Measurements from ENCODE around the gene CRB2.
A peak's percentile ranks its signal among the peaks of the same experiment; 100 is the strongest.

The CRB2 gene

DNA sequence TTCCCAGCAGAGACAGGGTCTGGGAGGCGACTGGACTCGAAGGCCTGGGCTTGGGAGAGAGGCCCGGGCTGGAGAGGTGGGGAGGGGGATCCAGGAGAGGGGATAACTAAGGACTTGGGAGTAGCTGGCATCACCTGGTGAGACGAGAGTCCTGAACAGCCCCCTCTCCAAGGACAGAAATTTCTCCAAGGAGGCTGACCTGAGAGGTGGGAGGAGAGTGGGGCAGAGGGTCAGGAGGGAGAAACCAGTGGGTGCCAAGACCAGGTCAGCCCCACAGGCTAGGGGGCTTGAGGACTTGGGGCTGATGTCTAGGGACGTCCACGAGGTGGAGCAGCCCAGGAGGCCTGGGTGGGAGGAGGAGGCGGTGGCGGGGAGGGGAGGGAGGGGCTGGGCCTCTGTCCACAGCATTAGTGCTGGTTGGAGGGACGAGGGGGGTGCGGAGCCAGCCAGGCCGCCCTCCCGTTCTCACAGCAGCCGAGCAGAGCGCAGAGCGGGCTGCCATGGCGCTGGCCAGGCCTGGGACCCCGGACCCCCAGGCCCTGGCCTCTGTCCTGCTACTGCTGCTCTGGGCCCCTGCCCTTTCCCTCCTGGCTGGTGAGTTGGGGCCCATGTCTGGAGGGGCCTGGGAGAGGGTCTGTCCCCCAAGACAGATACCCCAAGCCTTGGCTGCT, at the start of gene CRB2:
Gene CRB2 (plus strand): TSS at position 437 of the 671 bp plus-strand sequence. CDS start 64 bp downstream, at position 501.
- no peak for DNase-seq (ENCODE audit: low read depth in 1 of 2, low spot score in 1 of 2)

DNA sequence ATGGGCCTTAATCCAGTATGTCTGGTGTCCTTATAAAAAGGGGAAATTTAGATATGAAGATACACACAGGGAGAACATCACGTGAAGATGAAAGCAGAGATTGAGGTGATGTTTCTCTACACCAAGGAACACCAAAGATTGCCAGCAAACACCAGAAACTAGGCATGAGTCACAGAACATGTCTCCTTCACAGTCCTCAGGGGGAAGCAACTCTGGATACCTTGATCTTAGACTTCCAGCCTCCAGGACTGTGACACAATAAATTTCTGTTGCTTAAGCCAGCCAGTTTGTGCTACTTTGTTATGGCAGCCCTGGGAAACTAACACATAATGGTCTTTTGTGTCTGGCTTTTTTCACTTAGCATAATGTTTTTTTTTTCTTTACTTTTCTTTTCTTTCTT, 46.4 kb upstream of the CRB2 start:
- no peak for DNase-seq (ENCODE audit: low read depth in 1 of 2, low spot score in 1 of 2)

DNA sequence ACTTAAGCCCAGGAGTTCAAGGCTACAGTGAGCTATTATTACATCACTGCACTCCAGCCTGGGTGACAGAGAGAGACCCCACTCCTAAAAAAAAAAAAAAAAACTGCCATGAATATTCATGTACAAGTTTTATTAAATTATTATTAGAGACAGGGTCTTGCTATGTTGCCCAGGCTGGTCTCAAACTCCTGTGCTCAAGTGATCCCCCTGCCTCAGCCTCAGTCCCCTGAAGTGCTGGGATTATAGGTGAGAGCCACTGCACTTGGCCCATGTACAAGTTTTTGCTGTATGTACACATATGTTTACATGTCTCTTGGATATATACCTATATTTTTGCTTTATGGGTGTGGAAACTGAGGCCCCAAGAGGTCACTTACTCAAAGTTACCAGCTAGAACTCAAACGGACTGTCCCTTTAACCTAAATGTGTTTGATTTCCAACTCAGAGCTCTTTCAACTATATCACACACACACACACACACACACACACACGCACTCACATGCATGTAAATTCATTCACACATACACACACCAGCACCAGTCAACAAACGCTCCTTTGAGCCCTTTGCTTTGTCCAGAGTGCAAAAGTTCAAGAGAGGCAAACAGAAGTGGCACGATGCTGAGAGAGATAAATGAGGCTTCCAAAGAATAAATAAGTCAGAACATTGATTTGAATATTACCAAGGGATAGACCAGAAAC, 45.3 kb upstream of the CRB2 start:
- no peak for DNase-seq (ENCODE audit: low read depth in 1 of 2, low spot score in 1 of 2)

DNA sequence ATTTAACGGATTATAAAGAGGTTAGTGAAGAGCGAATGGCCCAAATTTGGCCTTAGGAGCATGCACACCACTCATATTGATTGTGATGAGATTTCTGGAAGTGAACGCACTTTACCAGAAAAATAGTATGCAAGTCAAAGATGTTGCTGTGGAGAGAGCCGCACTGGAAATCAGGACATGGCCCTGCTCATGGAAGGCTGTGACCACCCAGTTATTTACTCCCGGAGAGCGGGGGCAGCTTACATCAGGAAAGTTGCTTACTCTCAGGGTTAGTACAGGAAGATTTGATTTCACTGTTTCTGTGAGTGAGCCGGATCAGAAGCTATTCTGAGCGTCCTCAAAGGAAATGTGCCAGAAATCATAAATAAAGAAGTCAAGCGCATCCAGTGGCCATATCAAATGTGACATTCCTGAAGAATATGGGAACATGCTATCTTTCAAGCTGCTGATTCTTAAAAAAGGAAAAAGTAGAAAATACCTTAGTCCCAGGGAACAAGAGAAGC, 44.7 kb upstream of the CRB2 start:
- DNase-seq (ENCODE audit: low read depth in 1 of 2, low spot score in 1 of 2), result no peak

DNA sequence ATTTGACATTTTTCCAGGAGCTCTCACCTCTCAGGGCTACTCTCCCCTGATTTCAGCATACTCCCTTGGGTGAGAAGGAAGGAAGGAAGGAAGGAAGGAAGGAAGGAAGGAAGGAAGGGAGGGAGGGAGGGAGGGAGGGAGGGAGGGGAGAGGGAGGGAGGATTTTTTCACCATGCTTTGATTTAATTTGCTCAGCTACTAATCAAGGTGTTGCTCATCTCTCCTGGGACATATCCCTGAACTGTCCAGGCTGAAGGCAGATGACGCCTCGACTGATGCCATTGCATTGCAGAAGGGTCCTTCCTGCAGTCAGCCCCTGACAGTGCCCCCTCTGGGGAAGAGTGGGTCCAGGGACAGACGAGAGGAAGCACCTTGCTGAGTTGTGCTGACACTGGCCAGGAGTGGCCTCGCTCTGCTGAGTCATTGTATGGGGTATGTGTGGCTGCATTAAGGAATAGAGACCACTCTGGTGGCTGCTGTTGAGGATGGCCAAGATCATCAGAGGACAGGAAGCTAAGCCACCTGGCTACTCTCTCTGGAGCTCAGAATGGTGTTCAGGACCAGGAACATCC, 43.6 kb upstream of the CRB2 start:
- no peak for DNase-seq (ENCODE audit: low read depth in 1 of 2, low spot score in 1 of 2)

DNA sequence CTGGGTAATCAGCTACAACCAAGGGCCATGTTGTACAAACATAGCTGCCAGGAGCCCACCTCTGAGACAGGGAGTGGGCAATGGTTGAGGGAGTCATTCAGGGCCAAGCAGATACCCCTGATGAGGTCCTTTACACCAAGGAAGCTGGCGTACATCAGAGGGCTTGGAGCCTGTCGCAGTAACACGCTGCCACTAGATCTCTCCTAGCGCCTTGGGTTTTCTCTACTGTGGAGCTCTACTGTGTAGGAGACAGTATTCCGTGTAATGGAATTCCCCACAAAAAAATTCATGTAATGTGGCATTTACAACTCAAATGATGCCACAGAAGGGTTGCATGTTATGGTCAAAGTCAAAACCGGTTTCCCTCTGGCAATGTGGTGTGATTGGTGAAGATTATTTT, 41.4 kb upstream of the CRB2 start:
- no peak for DNase-seq (ENCODE audit: low read depth in 1 of 2, low spot score in 1 of 2)

DNA sequence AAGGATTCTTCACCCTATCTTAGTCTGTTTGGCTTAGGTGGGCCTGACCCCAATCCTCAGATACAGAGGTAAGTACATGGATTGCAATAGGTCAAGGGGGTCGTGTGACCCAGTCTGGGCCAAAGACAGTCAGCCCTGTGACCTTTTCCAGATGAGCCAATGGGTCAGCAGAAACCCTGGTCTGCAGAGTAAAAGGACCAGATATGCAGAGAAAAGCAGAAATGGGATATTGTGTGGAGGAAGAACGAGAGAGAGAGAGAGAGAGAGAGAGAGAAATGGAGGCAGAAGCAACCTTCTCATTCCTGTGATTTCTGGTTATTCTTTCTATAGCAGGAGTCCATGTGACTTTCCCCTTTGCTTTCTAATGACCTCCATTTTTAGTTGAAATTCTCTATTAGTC, 40.4 kb upstream of the CRB2 start:
- DNase-seq (ENCODE audit: low read depth in 1 of 2, low spot score in 1 of 2), result no peak

DNA sequence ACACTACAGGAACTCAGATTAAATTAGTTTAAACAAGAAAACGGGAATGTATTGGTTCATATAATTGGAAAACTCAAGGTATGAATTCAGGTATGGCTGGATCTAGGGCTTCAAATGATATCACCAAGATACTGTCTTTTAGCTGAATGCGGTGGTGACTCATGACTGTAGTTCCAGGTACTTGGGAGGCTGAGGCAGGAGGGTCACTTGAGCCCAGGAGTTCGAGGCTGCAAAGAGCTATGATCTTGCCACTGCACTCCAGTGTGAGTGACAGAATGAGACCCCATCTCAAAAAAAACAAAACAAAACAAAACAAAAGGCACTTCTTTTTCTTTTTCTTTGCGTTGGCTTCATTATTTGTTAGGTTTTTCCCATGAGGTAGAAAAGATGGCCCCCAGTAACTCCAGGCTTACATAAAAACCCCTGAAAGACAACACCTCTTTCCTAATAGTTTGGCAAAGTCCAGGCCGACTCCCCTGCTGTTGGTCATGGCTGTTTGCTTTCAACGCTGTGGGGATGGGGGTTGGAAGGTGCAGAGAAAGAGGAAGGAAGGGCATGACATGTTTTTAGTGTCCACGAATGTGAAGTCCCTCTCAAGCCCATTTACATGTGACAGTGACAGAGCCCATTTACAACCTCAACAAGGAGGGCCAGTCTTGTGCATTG, 39.8 kb upstream of the CRB2 start:
- DNase-seq (ENCODE audit: low read depth in 1 of 2, low spot score in 1 of 2), result no peak

DNA sequence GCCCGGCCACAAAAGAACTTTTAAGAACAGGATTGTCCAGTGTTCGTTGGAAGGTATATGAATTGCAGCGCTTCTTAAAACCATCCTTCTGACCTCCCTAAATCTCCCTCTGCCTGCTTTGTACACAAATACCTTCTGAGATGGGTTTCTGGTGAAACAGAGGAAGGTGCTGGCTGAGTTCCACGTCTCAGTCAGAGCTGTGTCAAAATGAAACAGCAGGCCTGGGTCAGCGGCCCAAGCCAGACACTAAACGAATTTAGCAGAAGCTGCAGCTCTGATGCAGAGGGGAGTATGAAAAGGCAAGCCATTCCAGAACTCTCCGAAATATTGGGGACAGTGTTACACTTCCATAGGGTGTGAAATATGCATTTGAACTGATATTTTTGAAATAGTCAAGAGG, 37.8 kb upstream of the CRB2 start:
- no peak for DNase-seq (ENCODE audit: low read depth in 1 of 2, low spot score in 1 of 2)

DNA sequence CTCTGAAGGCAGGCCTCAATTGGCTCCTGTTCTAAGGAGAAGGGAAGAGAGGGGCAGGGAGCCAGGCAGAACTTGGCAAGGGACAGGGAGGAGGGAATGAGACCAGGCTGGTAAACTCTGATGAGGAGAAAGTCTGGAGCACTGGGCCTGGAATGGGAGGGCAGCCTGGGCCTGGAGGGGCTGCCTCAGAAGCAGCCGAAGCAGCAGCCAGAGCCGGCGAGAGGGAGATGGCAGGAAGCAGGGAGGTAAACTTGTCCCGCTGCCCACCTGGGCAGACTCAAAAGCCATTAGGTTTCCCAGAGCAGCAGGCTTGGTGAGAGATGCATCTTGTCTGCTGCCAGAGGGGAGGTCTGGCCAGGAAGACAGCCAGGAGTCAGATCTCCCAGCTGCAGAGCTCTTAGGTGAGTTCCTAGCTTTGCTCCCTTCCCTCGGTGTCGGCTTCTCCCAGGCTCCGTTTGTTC, 37.0 kb upstream of the CRB2 start:
- DNase-seq (ENCODE audit: low read depth in 1 of 2, low spot score in 1 of 2), result no peak

DNA sequence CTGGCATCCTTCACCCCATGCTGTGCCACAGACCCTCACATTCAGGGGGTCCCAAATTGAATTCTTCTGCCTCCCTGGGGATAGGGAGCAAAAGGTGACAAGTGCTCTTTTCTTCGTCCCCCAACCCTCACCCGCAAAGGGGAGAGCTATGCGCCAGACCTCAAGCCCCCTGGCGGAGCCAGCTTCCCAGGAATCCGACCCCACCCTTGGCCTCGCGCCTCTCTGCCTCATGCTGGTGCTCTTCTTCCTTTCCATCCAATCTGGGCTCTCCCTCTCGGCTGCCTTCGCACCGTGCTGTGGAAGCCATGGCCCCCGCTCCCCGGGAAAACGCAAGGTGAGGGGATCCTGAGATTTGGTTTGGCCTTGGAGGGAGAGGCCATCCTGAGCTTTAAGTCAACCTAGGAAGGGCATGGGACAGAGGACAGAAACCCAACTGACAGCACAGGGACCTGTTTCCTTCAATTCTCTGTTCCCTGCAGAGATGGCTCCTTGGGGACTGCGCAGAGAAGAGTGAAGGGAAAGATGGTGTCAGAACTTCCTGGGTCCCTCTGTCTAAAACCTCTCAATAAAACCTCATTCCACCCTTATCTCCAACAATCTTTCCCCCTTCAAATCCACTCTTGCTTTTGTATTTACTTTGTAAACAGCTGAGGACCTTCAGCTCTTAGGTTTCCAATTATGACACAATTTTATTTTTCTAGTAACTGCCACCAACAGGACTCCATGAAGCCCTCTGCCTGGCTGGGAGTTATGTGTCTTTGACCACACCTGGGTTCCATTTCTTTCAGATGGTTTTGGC, 36.3 kb upstream of the CRB2 start:
- DNase-seq (ENCODE audit: low read depth in 1 of 2, low spot score in 1 of 2), result no peak

DNA sequence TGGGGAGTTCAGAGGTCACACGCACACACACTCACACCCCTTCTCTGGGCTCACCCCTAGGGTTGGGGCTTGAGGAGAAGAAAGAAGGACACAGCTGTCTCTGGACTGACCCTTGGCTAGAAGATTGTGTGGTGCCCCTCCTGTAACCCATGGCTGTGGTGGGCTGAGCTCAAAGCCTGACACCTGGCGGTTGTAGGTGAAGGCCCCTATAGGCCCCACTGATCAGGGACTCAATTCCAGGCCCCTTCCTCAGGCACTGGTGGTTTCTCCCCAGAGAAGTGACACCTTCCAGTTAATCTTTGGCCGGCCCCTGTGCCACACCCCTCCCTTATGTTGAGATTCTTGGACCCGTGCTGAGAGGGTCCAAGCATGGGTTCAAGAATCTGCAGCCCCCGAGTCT, 35.2 kb upstream of the CRB2 start:
- no peak for DNase-seq (ENCODE audit: low read depth in 1 of 2, low spot score in 1 of 2)

DNA sequence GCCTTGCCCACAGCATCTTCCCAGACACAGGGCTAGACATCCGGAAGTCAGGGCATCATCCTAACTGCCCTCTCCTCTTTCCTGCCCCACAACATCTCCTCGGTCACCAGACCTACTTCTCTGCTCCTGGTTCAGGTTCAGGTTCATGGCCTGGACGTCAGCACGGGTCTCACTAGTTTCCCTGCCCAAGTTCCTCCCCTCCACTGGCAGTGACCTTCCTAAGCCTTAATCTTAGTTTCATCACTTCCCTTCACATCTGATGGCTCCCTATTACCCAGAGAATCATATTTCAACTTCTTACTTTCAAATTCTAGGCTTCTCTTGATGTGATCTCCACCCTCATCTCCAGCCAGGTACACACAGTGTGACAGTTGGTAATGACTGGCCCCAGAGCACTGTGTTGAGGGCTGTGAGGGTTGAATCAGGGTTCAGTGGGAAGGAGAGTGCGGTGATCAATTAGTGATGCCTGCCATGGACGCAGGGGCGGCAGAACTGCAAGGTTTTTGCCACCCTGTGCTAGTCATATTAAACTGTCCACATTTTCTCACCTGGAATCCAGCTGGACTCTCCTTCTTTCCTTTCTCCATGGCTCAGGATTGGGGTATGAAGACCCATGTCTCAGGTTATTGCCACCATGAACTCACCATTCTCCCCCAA, 34.3 kb upstream of the CRB2 start:
- DNase-seq (ENCODE audit: low read depth in 1 of 2, low spot score in 1 of 2), result no peak

DNA sequence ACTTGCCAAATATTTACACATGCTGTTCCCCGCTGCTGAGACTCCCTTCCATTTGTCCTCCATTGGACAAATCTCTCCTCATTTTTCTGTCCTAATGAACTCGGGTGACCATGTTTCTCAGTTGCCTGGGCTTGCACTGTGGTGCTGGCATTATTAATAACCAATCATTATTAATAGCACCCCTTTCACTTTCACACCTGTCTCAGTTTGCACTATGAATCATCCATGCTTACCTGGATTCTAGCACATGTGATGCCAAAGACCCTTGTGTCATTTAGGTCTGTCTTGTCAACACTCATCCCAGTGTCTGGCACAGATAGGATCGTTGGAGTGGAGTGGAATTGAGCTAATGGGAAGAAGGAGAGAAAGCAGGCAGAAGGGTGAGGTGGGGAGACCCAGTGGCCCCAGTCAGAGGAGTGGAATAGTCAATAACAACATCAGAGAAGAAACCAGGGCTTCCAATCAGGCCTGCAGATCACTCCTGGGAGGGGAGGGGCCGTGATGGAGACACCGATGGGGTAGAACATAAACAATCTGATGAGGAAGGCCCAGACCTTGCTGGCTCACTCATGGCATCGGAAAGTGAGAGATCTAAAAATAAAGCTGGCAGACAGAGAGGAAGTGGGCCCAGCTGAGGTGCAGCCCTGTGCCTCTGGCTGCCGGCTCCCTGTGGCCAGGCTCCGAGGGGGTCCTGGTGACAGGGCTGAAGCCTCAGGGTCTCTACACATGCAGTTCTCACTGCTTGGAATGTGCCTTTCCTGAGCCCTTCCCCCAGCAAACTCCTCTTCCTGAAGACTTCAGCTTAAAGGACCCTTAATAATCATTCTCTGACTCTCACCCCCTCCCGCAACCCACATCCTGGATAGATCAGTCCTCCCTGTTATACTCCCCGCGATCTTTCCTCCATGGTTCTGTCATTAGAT, 33.5 kb upstream of the CRB2 start:
- peak; percentile 26 to 39 for DNase-seq (ENCODE audit: low read depth in 1 of 2, low spot score in 1 of 2)

DNA sequence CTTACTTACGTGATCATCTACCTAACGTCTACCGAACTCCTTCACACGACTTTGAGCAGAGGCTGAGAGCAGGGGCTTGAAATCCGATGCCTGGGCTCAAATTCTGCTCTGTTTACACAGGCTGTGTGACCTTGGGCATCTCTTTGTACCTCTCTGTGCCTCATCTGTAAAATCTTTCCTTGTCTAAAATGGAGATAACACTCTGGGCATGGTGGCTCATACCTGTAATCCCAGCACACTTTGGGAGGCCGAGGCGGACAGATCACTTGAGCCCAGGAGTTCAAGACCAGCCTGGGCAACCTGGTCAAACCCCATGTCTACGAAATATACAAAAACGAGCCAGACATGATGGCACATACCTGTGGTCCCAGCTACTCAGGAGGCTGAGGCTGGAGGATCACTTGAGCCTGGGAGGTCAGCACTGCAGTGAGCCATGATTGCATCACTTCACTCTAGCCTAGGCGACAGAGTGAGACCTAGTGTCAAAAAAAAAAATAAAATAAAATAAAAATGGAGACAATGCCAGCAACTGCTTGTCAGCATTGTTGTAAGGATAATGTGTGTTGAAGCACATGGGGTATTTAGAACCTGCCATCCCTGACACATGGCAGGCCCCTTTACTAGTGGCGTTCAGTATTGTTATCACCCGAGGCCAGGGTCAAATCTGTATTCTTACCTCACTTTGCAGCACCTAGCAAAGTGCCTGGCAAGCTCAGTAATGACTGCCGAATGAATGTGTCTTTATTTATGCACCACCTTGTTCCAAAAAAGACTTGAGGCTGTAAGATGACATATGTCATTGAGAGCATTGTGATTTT, 32.6 kb upstream of the CRB2 start:
- DNase-seq (ENCODE audit: low read depth in 1 of 2, low spot score in 1 of 2), result no peak

DNA sequence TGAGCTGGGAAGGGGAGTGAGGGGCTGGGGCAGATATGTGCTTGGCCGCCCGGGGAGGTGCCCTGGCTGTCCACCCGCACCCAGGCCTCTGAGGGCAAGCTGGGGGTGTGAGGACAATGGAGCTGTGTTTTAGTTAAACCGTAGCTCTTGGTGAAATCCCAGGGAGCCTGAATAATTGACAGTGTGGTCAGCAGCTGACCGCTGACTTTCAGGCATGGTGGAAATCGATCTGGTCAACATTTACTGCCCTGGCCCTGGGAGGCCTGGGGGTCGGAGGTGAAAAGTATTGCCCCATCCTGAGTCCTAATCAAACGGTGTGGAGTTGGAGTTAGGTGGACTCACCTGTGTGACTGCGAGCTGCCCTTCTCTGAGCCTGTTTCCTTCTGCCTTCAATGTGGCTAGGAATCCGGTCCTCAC, 31.2 kb upstream of the CRB2 start:
- no peak for DNase-seq (ENCODE audit: low read depth in 1 of 2, low spot score in 1 of 2)

DNA sequence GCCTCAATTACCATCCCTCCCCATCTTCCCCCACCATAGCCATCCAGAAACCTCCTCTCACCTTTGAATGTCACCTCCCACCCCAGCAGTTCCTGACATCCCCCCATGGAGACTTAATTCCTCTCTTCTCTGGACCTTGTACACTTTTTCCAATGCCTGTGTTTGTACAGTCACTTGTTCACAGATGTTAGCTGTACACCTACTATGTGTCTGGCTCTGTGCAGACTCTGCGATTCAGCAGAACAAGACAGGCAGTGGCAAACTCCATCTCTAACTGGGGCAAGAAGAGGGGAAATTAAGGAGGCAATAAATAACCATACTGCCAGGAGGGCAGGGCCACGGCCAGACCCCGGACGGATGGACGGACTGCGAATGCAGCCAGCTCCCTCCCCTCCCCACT, 29.8 kb upstream of the CRB2 start:
- DNase-seq (ENCODE audit: low read depth in 1 of 2, low spot score in 1 of 2), result no peak

DNA sequence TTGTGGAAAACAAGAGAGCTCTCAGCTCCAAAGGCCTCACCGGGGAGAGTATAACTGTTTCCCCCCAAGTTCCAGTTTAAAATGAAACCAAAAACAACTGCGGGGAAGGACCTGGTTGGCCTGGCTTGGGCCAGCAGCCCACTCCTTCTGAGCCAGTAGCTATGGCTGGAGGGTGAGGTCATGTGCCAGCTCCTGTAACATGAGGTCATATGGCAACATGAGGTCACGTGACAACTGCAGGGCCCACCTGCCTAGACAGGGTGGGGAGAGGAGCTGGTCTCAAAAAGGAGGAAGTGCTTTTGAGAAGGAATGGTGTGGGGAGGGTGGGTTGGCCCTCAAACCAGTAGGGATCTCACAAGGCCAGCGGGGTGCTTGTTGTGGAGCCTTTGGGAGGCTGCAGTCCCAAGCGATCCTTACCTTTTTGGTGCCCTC, 29.3 kb upstream of the CRB2 start:
- DNase-seq (ENCODE audit: low read depth in 1 of 2, low spot score in 1 of 2), result no peak
